Fibroblast of villous mesenchyme (primary cell): ENCODE data around the gene DDX17. TPM values are rescaled to one million over a fixed set of nuclear protein-coding genes. Genes with fewer than 3 reads are reported as not detected.
A peak's percentile ranks its signal among the peaks of the same experiment; 100 is the strongest.

Source experiments
- DNase-seq: peaks from one replicate; pipeline ENCODE4 v3.0.0-alpha.2; 2010; ENCODE audit warnings: low read depth
- H3K4me3 ChIP-seq: 2 replicates; pipeline ENCODE4 v1.5.1; 2011; ENCODE audit warnings: low read depth, mild to moderate bottlenecking, low read length
- CTCF ChIP-seq: IDR thresholded peaks from 2 replicates; pipeline ENCODE4 v1.5.1; 2012; ENCODE audit warnings: low read depth, mild to moderate bottlenecking, low read length; ENCODE audit not compliant: insufficient read depth
- total RNA-seq: library from RNA; depleted of rRNA; stranded (reverse); fragments of >200 nt; gene quantifications from 2 replicates; pipeline ENCODE4 v1.2.3, GENCODE V29; 2012

Gene DDX17
- total RNA-seq, 1 donor, result 454 TPM

DNA sequence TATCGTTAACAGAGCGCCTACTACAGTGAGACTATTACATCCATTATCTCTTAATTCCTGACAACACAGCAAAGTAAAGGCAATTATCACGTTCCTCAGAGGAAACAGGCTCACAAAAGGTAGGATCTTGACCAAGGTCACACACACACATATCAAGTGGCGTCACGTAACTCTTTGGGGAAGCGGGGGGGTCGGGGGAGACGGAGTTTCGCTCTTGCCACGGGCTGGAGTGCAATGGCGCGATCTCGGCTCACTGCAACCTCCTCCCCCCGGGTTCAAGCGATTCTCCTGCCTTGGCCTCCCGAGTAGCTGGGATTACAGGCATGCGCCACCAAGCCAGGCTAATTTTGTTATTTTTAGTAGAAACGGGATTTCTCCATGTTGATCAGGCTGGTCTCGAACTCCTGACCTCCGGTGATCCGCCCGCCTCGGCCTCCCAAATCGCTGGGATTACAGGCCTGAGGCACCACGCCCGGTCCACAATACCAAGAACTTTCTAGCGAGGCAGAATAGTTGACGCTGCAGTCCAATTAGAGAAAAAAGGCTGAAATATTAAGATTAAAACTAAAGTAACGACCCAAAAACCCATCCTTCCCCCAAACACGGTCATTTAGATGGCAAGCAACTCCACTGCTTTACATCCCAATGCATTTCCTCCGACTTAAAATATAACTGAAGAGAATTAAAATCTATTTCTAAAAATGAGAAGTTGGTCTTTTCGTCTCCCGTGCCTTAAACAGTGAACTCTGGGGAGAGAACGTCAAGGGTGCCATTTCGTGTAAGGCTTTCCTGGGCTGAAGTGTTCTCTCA is 1.2 kb downstream of the DDX17 start:
- no peak for TF ChIP-seq CTCF
- peak; percentile 65 for DNase-seq
- peak overlapping the region; percentile 74 for H3K4me3 ChIP-seq

DNA sequence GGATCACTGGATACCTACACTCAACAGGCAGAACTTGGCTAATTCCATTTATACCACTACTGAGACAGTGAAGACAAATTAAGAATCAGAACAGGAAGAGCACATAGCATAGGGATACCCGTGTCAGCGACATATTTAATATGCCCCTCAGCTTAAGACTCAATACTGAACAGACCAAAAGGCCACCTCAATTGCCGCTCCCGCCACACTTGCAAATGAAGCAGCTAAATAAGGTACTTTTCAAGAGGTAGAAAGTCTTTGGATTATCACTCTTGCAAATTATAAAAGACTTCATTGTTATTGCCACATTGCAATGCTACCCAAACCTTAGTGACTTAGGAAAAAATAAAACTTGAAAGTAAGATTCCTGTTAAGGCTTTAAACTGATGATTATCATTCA is 3.1 kb downstream of the DDX17 start:
- DNase-seq, result no peak
- TF ChIP-seq CTCF, result no peak
- H3K4me3 ChIP-seq, result peak overlapping the region; percentile 74

- H3K4me3 ChIP-seq, result peak overlapping the region; percentile 74
- TF ChIP-seq CTCF, result no peak
- DNase-seq, result no peak
These were observed 4.1 kb downstream of the DDX17 start for GRCh38 chr22:38501797-38502672.

GRCh38 chr22:38497869-38498268 is 8.2 kb downstream of the DDX17 start:
- TF ChIP-seq CTCF, result no peak
- DNase-seq, result no peak
- no peak overlapping the region for H3K4me3 ChIP-seq

DNA sequence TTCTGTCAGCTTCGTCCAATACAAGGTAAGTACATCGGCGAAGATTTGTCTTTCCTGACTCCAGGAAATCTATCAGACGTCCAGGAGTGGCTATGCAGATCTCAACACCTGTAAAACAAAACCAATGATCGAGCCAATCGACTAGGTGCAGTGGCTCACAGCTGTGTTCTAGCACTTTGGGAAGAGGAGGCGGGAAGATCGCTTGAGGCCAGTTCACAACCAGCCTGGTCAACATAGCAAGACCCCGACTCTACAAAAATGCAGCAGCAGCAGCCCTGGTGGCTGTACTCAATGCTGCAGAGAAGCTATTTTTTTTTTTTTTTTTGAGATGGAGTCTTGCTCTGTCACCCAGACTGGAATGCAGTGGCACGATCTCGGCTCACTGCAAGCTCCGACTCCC is 11.2 kb downstream of the DDX17 start:
- no peak for DNase-seq
- peak; percentile 3 for TF ChIP-seq CTCF
- no peak overlapping the region for H3K4me3 ChIP-seq

- TF ChIP-seq CTCF, result no peak
- H3K4me3 ChIP-seq, result no peak overlapping the region
- DNase-seq, result no peak
These were observed 11.6 kb downstream of the DDX17 start for GRCh38 chr22:38494498-38494897.
